Spinal cord (tissue), 10 donors: ENCODE results near the gene RAB15. TPM values are rescaled to one million over a fixed set of nuclear protein-coding genes. Genes with fewer than 3 reads are reported as not detected.

ENCODE experiments used
- DNase-seq, 6 donors: peaks; one replicate each; pipeline versions ENCODE4 v3.0.0 to v3.0.0-alpha.2; 2013 to 2015; ENCODE audit warnings: low spot score in 6 of 6, low read depth in 4 of 6
- H3K27ac ChIP-seq: one replicate; pipeline ENCODE4 v1.5.1; 2013; ENCODE audit warnings: low read depth, low read length, control low read depth
- H3K27me3 ChIP-seq: one replicate; pipeline ENCODE4 v1.6.1; 2013; ENCODE audit warnings: low read length; ENCODE audit not compliant: control insufficient read depth, insufficient read depth
- H3K36me3 ChIP-seq: one replicate; pipeline ENCODE4 v1.6.1; 2013; ENCODE audit warnings: low read length; ENCODE audit not compliant: control insufficient read depth, insufficient read depth
- H3K4me1 ChIP-seq: one replicate; pipeline ENCODE4 v1.6.1; 2013; ENCODE audit warnings: low read length; ENCODE audit not compliant: control insufficient read depth, insufficient read depth
- H3K4me3 ChIP-seq: one replicate; pipeline ENCODE4 v1.5.1; 2013; ENCODE audit warnings: low read depth, low read length, control low read depth
- H3K9me3 ChIP-seq: one replicate; pipeline ENCODE4 v1.6.1; 2013; ENCODE audit warnings: low read length; ENCODE audit not compliant: control insufficient read depth, insufficient read depth
- WGBS: methylation state at CpG from one replicate; pipeline ENCODE4 v1.1.5; 2013; ENCODE audit warnings: missing lambda C conversion rate; ENCODE audit not compliant: insufficient coverage; 5-methylcytosine and 5-hydroxymethylcytosine counted together
- polyA plus RNA-seq, 2 donors: library from polyadenylated mRNA; unstranded; fragments of 120-200 nt; gene quantifications; one replicate each; pipeline ENCODE4 v1.2.1, GENCODE V29; 2013; ENCODE audit not compliant: insufficient read length in 2 of 2
- total RNA-seq, 2 donors: library from RNA; depleted of rRNA in 1 of 2; stranded (reverse); fragments of 120-200 nt in 1 of 2; fragments of >200 nt in 1 of 2; gene quantifications; one replicate each; pipeline versions ENCODE4 v1.2.3 to v1.2.4, GENCODE V29; 2013 to 2014
- donor health status: healthy.

The RAB15 gene
- total and polyA plus RNA-seq, 4 donors, result 23.5 to 102 (median 57.6) TPM

GRCh38 chr14:64943556-64943955 is 28.6 kb downstream of the RAB15 start:
- no peak overlapping the region for H3K4me3 ChIP-seq
- no peak for DNase-seq
- no peak overlapping the region for H3K27ac ChIP-seq
- H3K9me3 ChIP-seq, result no peaks in the 10 kb centered on the region
- no peaks in the 10 kb centered on the region for H3K27me3 ChIP-seq
- peaks cover 8% of the 10 kb centered on the region for H3K4me1 ChIP-seq
- 85% methylated on average over 3 of the region's 6 CpGs for WGBS
- H3K36me3 ChIP-seq, result peaks cover 27% of the 10 kb centered on the region

DNA sequence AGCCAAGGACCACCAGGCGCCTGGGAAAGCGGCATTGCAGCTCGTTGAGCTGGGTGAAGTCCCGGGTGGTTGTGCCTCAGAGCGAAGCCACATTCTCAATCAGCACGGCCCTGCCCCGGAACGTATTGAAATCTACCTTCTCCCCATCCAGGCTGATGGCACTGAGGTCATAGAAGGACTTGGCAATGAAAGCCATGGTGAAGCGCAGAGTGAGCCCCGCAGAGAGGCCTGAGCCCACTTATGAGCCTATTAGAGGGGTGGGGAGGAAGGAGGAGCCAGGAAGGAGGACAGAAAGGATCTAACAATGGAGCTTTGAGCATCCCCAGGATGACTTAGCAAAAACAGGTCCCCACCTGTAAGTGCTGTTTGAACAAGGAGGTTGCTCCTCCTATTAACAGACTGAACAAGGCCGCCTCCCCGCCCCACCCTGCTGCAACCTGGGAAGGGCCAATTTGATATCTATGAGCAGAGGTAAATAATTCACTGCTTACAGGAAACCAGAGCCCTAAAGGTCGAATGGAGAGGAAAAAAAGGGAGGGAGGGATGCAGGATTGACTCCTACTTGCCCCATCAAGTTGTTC is 29.5 kb downstream of the RAB15 start, which contains the start of gene GPX2:
Gene GPX2, minus strand, starts transcription at position 215 of the 581 bp plus-strand sequence. Its CDS starts 19 bp downstream, at position 196.
- Histone ChIP-seq H3K9me3 (no peaks in the 10 kb centered on the region), H3K36me3 (peaks cover 18% of the 10 kb centered on the region), H3K27me3 (no peaks in the 10 kb centered on the region), H3K4me1 (no peaks in the 10 kb centered on the region), H3K27ac (no peak within 1 kb of the TSS), H3K4me3 (no peak within 1 kb of the TSS)
- 83% methylated on average over 9 of the region's 13 CpGs for WGBS
- no peak for DNase-seq

DNA sequence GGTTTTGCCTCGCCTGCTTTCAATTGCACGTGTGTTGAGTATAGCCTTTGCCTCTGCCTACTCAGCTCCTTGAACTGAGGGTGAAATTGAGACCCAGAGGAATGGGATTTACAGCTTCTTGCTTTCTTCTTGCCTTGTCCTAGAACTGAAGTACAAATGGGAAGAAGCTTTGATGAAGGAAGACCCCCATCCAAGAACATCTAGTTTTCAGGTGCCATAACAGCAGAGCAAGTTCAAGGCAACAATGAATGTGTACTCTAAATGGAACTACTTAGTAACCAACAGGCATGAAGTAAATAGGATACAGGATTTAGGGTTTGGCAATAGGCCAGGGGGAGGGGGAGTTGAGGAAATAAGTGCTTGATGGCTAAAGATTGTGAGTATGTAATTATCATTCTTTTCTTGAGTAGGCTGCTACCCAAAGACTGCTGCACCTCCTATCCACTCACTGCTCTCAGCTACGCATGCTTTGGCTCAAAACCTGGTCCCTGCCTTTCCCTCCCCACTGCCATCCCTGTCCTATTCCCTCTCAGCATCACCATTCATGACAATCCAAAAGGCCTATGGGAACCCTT is 31.7 kb downstream of the RAB15 start:
- H3K36me3 ChIP-seq, result peaks cover 8% of the 10 kb centered on the region

GRCh38 chr14:64939817-64940190 is 32.3 kb downstream of the RAB15 start:
- Histone ChIP-seq H3K4me3 (no peak overlapping the region), H3K4me1 (no peaks in the 10 kb centered on the region), H3K27me3 (no peaks in the 10 kb centered on the region), H3K36me3 (peaks cover 8% of the 10 kb centered on the region), H3K27ac (no peak overlapping the region), H3K9me3 (no peaks in the 10 kb centered on the region)
- WGBS, result no CpG with 5 or more reads among the region's 3 CpGs
- DNase-seq, result no peak

More for the DNA sequence above, 31.7 kb downstream of the RAB15 start:
- H3K27me3 ChIP-seq, result no peaks in the 10 kb centered on the region
- H3K27ac ChIP-seq, result no peak overlapping the region
- no peaks in the 10 kb centered on the region for H3K4me1 ChIP-seq
- DNase-seq, result no peak
- WGBS, result 100% methylated on average over 1 of the region's 3 CpGs
- H3K4me3 ChIP-seq, result no peak overlapping the region
- H3K9me3 ChIP-seq, result no peaks in the 10 kb centered on the region

GRCh38 chr14:64938972-64939816 is 32.9 kb downstream of the RAB15 start:
- Histone ChIP-seq H3K27ac (no peak overlapping the region), H3K27me3 (no peaks in the 10 kb centered on the region), H3K9me3 (no peaks in the 10 kb centered on the region), H3K4me3 (no peak overlapping the region), H3K36me3 (peaks cover 8% of the 10 kb centered on the region), H3K4me1 (no peaks in the 10 kb centered on the region)
- 89% methylated on average over 12 of the region's 17 CpGs for WGBS
- no peak for DNase-seq

GRCh38 chr14:64937821-64938193 is 34.3 kb downstream of the RAB15 start:
- H3K27me3 ChIP-seq, result no peaks in the 10 kb centered on the region
- H3K4me3 ChIP-seq, result no peak overlapping the region
- H3K9me3 ChIP-seq, result no peaks in the 10 kb centered on the region
- DNase-seq, result peak in 1 of 6 donors; percentile 69
- H3K36me3 ChIP-seq, result peaks cover 11% of the 10 kb centered on the region
- no peaks in the 10 kb centered on the region for H3K4me1 ChIP-seq
- H3K27ac ChIP-seq, result peak overlapping the region; percentile 17
- 100% methylated on average over 1 of the region's 1 CpG for WGBS

DNA sequence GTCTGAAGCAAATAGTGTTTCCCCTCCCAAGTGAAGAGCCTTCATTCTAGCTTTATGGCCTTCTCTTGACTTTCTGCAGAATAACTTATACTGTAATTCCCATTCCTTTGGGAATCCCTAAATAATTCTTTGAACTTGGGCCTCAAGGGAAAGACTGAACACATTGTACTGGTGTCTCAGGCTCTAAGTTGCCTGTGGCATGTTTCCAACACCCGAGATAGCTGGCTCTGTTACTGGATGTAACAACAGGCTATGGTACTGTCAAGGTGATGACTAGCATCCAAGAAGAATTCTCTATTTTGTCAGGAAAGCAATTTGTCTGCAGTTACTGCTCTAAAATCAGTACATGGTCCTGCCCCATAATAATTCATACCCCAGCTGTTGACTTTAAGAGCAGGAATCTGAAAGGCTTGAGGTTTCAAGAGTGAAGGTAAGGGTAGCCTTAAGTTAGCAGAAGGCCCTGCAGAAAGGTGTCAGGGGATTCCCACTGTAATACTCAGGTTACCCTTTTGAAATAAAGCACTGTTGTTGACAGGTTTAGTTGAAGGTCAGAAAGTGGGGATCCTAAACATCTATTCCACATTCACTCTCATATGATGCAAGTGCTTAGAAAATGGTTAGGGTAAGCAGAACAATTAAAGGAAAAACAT is 34.8 kb downstream of the RAB15 start:
- Histone ChIP-seq H3K4me1 (no peaks in the 10 kb centered on the region), H3K36me3 (peaks cover 6% of the 10 kb centered on the region), H3K4me3 (no peak overlapping the region), H3K27me3 (no peaks in the 10 kb centered on the region), H3K9me3 (no peaks in the 10 kb centered on the region), H3K27ac (peak overlapping the region; percentile 44)
- WGBS, result 33% methylated on average over 1 of the region's 1 CpG
- peak in 4 of 6 donors; percentile 28 to 80 (median 62) for DNase-seq

DNA sequence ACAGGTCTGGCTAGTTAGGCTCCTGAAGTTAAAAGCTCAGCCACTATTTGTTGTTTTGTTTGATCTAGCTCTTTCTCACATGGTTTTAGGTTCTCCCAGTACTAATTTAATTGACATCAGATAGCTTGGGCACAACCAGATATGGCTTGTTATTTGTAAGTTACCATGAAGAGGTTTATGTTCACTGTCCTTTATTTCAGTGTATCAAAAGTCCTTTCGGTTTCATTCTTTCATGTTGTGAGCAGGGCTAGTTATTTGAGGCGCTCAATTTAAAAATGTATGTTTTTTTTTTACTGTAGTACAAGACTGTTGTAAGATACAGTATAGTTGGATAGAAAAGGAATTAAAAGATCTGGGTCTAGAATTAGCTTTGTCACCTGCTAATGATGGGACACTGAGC is 36.6 kb downstream of the RAB15 start:
- Histone ChIP-seq H3K4me1 (no peaks in the 10 kb centered on the region), H3K36me3 (peaks cover 3% of the 10 kb centered on the region), H3K9me3 (no peaks in the 10 kb centered on the region), H3K27ac (no peak overlapping the region), H3K4me3 (no peak overlapping the region), H3K27me3 (no peaks in the 10 kb centered on the region)
- no CpG with 5 or more reads among the region's 2 CpGs for WGBS
- no peak for DNase-seq

GRCh38 chr14:64934338-64934929 is 37.7 kb downstream of the RAB15 start:
- no peaks in the 10 kb centered on the region for H3K4me1 ChIP-seq
- no CpG with 5 or more reads among the region's 1 CpG for WGBS
- DNase-seq, result peak in 1 of 6 donors; percentile 69

More at GRCh38 chr14:64934338-64934929, 37.7 kb downstream of the RAB15 start:
- H3K4me3 ChIP-seq, result no peak overlapping the region
- H3K9me3 ChIP-seq, result no peaks in the 10 kb centered on the region
- H3K27me3 ChIP-seq, result no peaks in the 10 kb centered on the region
- H3K27ac ChIP-seq, result no peak overlapping the region
- peaks cover 3% of the 10 kb centered on the region for H3K36me3 ChIP-seq
